Activated CD8-positive, alpha-beta memory T cell treated with anti-CD3 and anti-CD28 coated beads, Interleukin-2, amount 50 U/mL, for 48 hours (primary cell): Measurements from ENCODE around the gene NRXN3.

ENCODE experiments used
- DNase-seq: peaks from one replicate; pipeline ENCODE4 v3.0.0-alpha.2; 2020

The NRXN3 gene

GRCh38 chr14:79680087-79680486 is 1509.9 kb downstream of the NRXN3 start:
- no peak for DNase-seq

GRCh38 chr14:79686196-79686595 is 1516.0 kb downstream of the NRXN3 start:
- DNase-seq = no peak

GRCh38 chr14:79690960-79691359 is 1520.8 kb downstream of the NRXN3 start:
- DNase-seq = no peak

DNA sequence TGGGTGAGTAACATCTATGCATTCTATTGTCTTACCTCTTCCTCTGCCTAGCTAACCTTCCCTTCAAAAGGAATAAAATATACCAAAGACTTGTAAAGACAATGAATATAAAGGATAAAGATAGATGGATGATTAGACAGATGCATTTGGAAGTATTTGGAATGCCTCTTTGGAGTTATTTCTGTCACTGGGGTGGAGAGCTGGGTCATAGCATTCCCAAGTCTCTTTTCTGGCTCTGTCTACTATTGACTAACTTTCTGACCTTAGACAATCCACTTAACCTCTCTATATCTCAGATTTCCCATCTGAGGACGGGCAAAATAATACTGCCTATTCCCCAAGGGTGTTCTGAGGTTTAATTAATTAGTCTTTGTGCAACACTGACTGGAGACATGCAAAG is 1523.8 kb downstream of the NRXN3 start:
- DNase-seq = no peak

DNA sequence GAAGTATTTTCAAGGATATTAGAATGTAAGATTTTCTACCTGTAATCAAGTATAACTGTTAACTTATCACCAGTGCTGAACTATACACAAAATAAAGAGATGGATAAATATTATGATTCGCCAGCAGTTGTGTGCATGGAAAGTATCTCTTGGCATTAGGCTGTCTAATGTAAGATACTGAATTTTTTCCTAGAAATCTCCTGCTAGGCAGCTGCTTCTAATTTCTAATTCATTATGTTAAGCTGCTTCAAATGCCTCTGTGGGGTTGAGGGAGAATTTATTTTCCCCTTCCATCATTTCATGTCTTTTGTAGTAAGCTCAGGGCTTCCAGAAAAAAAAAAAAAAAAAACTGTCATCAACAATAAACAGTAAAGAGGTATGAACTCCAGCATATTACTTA is 1525.1 kb downstream of the NRXN3 start:
- no peak for DNase-seq

DNA sequence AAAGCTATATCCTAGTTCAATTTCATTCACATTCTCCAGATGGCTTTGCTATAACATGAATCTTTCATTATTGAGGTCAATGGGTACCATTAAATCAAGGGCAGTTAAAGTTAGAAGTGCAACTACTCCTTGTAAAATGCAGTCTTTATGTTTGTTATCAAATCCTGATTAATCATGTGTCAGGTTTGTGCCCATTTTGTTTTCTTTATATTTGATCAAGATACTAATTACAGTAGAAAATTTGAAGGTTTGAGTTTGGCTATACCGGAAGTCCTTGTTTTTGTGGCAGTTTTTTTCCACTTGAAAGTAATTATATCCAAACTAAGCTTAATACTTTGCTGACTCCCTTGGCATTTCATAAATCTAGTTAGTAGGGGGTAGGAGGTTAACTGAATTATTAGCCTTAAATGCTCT is 1528.1 kb downstream of the NRXN3 start:
- DNase-seq = no peak

GRCh38 chr14:79699206-79699605 is 1529.0 kb downstream of the NRXN3 start:
- no peak for DNase-seq

DNA sequence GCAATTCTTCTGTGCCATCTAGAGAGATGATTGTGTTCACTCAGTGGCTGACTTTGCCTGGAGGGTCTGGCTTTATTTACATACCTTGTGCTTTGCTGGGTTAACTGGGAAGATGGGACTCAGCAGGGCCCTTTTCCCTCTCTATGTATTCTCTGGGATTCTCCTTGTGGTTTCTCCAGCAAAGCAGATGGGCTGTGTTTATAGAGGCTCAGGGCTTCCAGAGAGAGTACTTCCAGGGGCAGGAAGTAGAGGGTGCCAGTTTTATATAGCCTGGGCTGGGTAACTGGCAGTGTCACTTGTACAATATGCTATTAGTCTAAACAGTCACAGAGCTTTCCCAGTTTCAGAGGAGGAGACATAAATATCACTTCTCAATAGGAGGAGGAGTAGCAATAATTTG is 1531.2 kb downstream of the NRXN3 start:
- DNase-seq = no peak

DNA sequence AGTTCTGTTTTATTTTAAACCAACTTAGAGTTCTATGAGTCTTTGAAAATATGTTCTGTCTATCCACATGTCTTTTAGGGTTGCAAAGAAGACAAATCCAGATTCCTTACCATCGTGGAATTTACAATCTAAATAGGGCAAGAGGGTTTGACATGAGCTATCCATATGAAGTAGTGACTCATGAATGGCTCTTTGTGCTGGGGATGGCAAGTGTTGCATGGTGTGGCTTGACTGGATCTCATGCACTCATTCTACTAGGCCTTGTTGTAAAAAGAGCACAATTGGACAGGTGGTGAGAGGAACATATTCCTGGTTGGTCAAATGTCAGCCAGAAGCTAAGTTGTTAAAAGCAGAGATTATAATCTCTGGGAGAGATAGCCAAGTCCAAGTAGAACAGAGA is 1532.0 kb downstream of the NRXN3 start:
- no peak for DNase-seq

GRCh38 chr14:79703209-79703608 is 1533.0 kb downstream of the NRXN3 start:
- DNase-seq = no peak

- DNase-seq = no peak
Observed at GRCh38 chr14:79704041-79704807, 1534.1 kb downstream of the NRXN3 start.

- no peak for DNase-seq
Observed at GRCh38 chr14:79705126-79705894, 1535.1 kb downstream of the NRXN3 start.

GRCh38 chr14:79706382-79706781 is 1536.2 kb downstream of the NRXN3 start:
- no peak for DNase-seq

DNA sequence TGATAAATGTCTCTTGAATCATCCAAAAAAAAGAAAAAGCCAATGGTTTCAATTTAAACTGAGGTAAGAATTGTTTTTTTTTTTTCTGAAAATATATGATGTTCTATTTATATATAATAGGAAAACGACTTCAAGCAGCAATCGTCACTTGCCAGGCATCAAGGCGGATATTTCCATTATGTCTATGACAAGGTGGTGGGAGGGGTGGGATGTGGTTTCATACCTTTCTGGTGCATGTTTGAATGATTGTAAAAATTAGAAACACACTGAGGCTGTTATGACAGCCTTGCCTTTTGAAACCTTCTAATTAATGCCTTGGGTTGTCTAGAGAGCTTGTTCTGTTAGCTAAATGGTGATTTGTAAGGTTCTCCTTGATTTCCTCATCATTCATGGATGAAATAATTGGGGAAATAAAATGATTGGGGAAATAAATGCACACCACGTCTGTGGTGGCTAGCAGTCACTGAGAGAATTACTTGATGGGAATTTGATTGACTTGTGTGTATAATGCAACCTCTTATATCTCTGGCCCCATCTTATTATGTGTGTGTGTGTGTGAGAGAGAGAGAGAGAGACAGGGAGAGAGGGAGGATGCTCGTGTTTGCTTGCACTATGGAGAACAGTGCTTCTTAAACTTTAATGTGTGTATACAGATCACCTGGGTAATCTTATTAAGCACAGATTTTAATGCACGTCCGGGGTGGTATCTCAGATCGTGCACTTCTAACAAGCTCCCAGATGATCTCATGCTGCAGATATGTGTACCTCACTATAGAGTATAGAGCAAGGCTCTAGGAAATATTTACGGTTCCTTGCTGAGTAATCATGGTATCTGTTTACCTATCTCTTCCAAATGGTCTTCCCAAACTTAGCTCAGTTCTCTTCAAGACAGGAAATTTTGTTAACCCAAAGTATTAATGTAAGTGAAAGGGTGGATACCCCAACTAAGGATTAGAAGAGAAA is 1538.5 kb downstream of the NRXN3 start:
- no peak for DNase-seq

DNA sequence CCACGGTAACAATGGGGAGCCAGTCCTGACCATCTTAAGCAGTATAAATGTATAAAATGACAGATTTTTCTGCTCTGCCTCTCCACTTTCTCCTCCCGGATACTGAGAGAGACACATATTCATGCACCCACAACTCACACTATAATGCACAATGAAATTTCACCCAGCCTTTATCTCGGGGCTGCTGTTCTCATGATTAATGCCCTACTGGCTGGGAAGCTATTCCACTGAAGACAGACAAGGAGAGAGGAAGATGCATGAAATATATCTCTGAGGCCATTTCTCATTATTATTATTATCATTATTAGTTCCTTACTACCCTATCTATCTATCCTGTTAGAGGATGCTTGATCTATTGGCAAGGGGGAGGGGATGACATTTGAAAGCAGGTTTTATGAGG is 1539.4 kb downstream of the NRXN3 start:
- no peak for DNase-seq

DNA sequence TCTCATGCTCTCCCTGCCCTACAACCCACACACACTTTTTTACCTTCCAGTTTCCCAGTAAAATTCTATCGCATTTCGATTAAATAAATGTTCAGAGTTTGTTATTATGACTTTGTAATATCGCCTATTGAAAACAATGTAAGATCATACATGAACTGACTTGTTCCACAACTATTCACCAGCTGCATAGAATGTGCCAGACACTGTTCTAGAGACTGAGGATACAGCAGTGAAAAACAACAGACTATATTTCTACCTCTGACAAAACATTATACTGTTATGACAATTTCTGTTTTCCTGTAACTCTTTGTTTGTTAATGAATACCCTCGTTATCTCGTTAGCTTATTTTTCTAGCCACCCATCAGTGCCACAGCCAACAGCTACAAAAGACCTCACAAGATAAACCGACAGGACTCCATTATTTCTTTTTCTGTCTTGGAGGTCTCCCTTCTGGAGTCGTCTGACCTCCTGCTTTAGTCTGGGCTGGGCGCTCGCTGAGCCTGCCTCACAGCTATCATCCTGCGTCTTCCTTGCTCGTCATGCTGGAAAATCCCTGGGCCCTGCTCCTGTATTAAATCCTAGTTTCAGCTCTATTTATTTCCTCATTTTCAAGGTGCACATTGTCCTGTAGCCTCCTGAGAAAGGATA is 1542.3 kb downstream of the NRXN3 start:
- no peak for DNase-seq

DNA sequence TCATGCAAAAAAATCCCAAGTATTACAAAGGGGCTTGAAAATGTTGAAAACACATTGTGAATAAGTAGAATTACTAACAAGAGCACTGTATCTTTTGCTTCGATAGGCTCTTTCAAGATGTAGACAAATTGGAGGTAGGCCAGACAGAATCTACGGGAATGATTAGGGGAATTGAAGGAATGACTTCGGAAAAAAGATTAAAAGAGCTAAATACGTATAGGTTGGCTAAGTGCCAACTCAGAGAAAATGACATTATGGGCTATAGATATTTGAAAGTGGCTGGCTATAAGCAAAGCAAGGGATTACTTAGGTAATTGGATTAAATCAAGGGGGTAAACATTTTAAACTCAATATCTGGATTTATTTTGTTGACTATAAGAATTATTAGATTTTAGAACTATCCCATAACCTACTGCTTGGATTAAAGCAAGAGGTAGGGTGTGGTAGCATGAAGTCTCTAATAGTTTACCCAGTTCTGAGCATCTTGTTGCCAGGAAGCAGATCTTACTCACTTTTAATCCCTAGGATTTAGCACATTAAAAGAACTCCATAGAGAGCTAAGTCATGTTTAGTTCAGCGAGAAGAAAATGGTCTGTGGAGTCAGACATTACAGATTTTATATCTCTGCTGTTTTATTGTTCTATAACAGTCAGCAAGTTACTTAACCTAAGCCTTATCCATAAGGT is 1551.4 kb downstream of the NRXN3 start:
- no peak for DNase-seq

DNA sequence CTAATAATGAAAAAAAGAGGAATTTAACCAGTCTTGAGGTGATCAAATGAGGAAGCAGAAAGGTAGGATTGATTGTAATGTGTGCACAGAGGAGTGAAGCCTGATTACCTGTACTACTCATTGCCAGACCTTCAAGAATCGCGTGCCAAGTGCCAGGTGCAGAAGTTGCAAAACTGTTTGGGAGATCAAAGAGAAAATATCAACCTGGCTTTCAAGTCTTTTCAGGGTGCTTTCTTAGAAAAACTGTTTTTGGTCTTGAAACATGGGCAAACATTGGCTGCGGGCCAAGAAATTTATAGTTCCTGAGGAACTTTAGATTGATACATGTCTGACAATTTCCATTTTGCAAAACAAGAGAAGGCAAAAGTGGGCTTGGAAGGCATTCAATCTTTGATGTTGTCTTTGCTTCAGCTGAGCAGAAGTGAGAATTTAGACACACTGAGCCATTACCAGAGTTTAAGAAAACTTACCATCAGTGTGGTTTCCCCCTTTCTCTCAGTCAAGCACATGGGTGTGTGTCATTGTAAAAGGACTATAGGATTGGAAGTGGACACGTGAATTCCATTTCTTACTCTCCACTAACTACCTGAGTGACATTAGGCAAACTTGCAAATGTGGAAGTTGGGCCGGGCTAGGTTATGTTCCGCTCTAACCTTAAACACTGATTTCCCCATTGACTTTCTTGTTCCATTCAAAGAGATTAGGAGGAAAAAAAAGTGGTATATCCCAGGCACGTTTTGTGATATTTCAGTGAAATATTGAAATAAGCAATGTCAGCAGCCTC is 1555.0 kb downstream of the NRXN3 start:
- no peak for DNase-seq

DNA sequence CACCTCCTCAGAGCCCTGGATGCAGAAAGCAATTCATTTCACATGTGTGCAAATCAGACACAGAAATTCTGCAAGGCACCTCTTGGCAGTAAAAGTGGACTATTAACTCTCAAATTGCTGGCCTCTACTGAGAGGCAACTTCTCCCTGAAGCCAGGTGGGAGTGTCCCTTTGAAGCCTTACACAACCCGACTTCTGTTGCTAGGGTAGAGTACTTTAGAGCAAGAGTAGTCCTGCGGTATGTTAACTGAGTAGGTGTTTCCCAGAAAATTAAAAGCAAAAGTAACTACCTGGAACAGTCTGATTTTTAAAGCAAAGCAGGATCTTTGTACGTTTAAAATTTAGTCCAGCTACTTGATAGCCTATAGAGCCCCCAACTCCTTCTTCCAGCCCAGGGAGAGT is 1557.7 kb downstream of the NRXN3 start:
- DNase-seq = no peak

- no peak for DNase-seq
Observed at GRCh38 chr14:79728331-79728730, 1558.2 kb downstream of the NRXN3 start.

- DNase-seq = no peak
Observed at GRCh38 chr14:79729731-79730130, 1559.6 kb downstream of the NRXN3 start.
